IPS DF 4.7 (cell line): Measurements from ENCODE around the gene CLMN.
"Not testable (repeated sequence)": the region's sequence is repeated elsewhere in the genome, so short reads cannot be mapped to it uniquely, and the experiment has no call there.

ENCODE experiments used
- DNase-seq: peaks from one replicate; pipeline ENCODE4 v3.0.0-alpha.2; 2013; ENCODE audit warnings: low spot score; ENCODE audit errors: extremely low read depth

The CLMN gene

GRCh38 chr14:95288672-95289322 lies 30.9 kb downstream of the CLMN start:
- DNase-seq = no peak

- DNase-seq = no peak
These were observed 32.4 kb downstream of the CLMN start for GRCh38 chr14:95287176-95287754.

- DNase-seq = no peak
These were observed 33.1 kb downstream of the CLMN start for GRCh38 chr14:95286645-95287044.

- DNase-seq = no peak
These were observed 34.1 kb downstream of the CLMN start for GRCh38 chr14:95285566-95285965.

- not testable (repeated sequence) for DNase-seq
These were observed 35.9 kb downstream of the CLMN start for GRCh38 chr14:95283802-95284201.

- DNase-seq = not testable (repeated sequence)
These were observed 36.7 kb downstream of the CLMN start for GRCh38 chr14:95282986-95283380.

- no peak for DNase-seq
These were observed 37.2 kb downstream of the CLMN start for GRCh38 chr14:95282354-95282985.

- DNase-seq = no peak
These were observed 38.0 kb downstream of the CLMN start for GRCh38 chr14:95281560-95282176.

GRCh38 chr14:95275494-95275893 lies 44.2 kb downstream of the CLMN start:
- no peak for DNase-seq

- DNase-seq = no peak
These were observed 44.8 kb downstream of the CLMN start for GRCh38 chr14:95274874-95275273.

- no peak for DNase-seq
These were observed 45.4 kb downstream of the CLMN start for GRCh38 chr14:95274279-95274678.

GRCh38 chr14:95273001-95273978 lies 46.4 kb downstream of the CLMN start:
- DNase-seq = no peak

- DNase-seq = no peak
These were observed 47.7 kb downstream of the CLMN start for GRCh38 chr14:95272057-95272456.

GRCh38 chr14:95270203-95270602 lies 49.5 kb downstream of the CLMN start:
- DNase-seq = no peak

GRCh38 chr14:95269493-95269892 lies 50.2 kb downstream of the CLMN start:
- no peak for DNase-seq

- DNase-seq = no peak
These were observed 51.4 kb downstream of the CLMN start for GRCh38 chr14:95268350-95268749.

GRCh38 chr14:95267306-95267705 lies 52.4 kb downstream of the CLMN start:
- DNase-seq = no peak

- DNase-seq = no peak
These were observed 54.3 kb downstream of the CLMN start for GRCh38 chr14:95265106-95266094.

GRCh38 chr14:95264271-95264973 lies 55.3 kb downstream of the CLMN start:
- no peak for DNase-seq
